Activated T-helper 17 cell treated with anti-CD3 and anti-CD28 coated beads, Interleukin-2, amount 50 U/mL, for 72 hours (primary cell): ENCODE measurements around the gene PSMB4. TPM values are rescaled to one million over a fixed set of nuclear protein-coding genes. Genes with fewer than 3 reads are reported as not detected.
"Not testable (repeated sequence)": the region's sequence is repeated elsewhere in the genome, so short reads cannot be mapped to it uniquely, and the experiment has no call there.

ENCODE experiments used
- ATAC-seq: fragments of 150-1000 bp; cut with Tn5 transposase; replicated peaks from 2 replicates; pipeline ENCODE4 v1.10.0; 2021; ENCODE audit warnings: mild to moderate bottlenecking, moderate library complexity
- H3K27ac Mint-ChIP-seq: one replicate; pipeline ENCODE4 v1.8.0; 2022; ENCODE audit warnings: mixed read lengths
- H3K27me3 Mint-ChIP-seq: one replicate; pipeline ENCODE4 v1.8.0; 2022; ENCODE audit warnings: mixed read lengths
- H3K36me3 Mint-ChIP-seq: one replicate; pipeline ENCODE4 v1.8.0; 2022; ENCODE audit warnings: low read depth, mild to moderate bottlenecking, mixed read lengths
- H3K4me1 Mint-ChIP-seq: one replicate; pipeline ENCODE4 v1.8.0; 2022; ENCODE audit warnings: mixed read lengths
- H3K4me3 Mint-ChIP-seq: one replicate; pipeline ENCODE4 v1.8.0; 2022; ENCODE audit warnings: mild to moderate bottlenecking, mixed read lengths
- H3K9me3 Mint-ChIP-seq: one replicate; pipeline ENCODE4 v1.8.0; 2022; ENCODE audit warnings: mixed read lengths
- total RNA-seq, 2 donors: library from RNA; stranded (reverse); gene quantifications; one replicate each; pipeline ENCODE4 v1.2.3, GENCODE V29; 2022

Gene PSMB4
- total RNA-seq: 100 to 1,000 TPM; 329 to 417 TPM

- H3K4me3 Mint-ChIP-seq: peak within 1 kb of the TSS; percentile 93
- ATAC-seq: peak; percentile 93
- no peaks in the 10 kb centered on the region for H3K9me3 Mint-ChIP-seq
- H3K36me3 Mint-ChIP-seq: peaks cover 57% of the 10 kb centered on the region
- H3K27ac Mint-ChIP-seq: peak within 1 kb of the TSS; percentile 99
- H3K27me3 Mint-ChIP-seq: no peaks in the 10 kb centered on the region
- H3K4me1 Mint-ChIP-seq: peaks cover 26% of the 10 kb centered on the region
Observed at GRCh38 chr1:151399324-151400171, at the start of gene PSMB4. TSS of gene PSMB4 (plus strand) at chr1:151399573. CDS start at chr1:151399588, 15 bp downstream.

- H3K27ac Mint-ChIP-seq, H3K4me3 Mint-ChIP-seq, H3K27me3 Mint-ChIP-seq, H3K9me3 Mint-ChIP-seq, ATAC-seq: not testable (repeated sequence)
- H3K4me1 Mint-ChIP-seq: peaks cover 20% of the 10 kb centered on the region
- peaks cover 18% of the 10 kb centered on the region for H3K36me3 Mint-ChIP-seq
Observed at GRCh38 chr1:151350323-151350722, 49.0 kb upstream of the PSMB4 start.

- Mint-ChIP-seq H3K4me3 (no peak overlapping the region), H3K27ac (no peak overlapping the region), H3K9me3 (no peaks in the 10 kb centered on the region), H3K36me3 (peaks cover 3% of the 10 kb centered on the region), H3K4me1 (peaks cover 5% of the 10 kb centered on the region), H3K27me3 (no peaks in the 10 kb centered on the region)
- ATAC-seq: no peak
Observed at GRCh38 chr1:151352021-151352718, 47.2 kb upstream of the PSMB4 start.

- H3K27me3 Mint-ChIP-seq: no peaks in the 10 kb centered on the region
- no peak overlapping the region for H3K27ac Mint-ChIP-seq
- H3K4me3 Mint-ChIP-seq: no peak overlapping the region
- H3K4me1 Mint-ChIP-seq: no peaks in the 10 kb centered on the region
- no peaks in the 10 kb centered on the region for H3K9me3 Mint-ChIP-seq
- ATAC-seq: no peak
- H3K36me3 Mint-ChIP-seq: no peaks in the 10 kb centered on the region
Observed at GRCh38 chr1:151356696-151357095, 42.7 kb upstream of the PSMB4 start.

- Mint-ChIP-seq H3K27ac (no peak overlapping the region), H3K36me3 (no peaks in the 10 kb centered on the region), H3K27me3 (no peaks in the 10 kb centered on the region), H3K4me1 (no peaks in the 10 kb centered on the region), H3K4me3 (no peak overlapping the region), H3K9me3 (no peaks in the 10 kb centered on the region)
- ATAC-seq: no peak
Observed at GRCh38 chr1:151361883-151362282, 37.5 kb upstream of the PSMB4 start.

- H3K36me3 Mint-ChIP-seq: no peaks in the 10 kb centered on the region
Observed at GRCh38 chr1:151362308-151363155, 36.8 kb upstream of the PSMB4 start.

GRCh38 chr1:151364996-151365395 lies 34.4 kb upstream of the PSMB4 start:
- Mint-ChIP-seq H3K36me3 (no peaks in the 10 kb centered on the region), H3K9me3 (no peaks in the 10 kb centered on the region), H3K4me3 (no peak overlapping the region), H3K4me1 (no peaks in the 10 kb centered on the region), H3K27me3 (no peaks in the 10 kb centered on the region), H3K27ac (no peak overlapping the region)
- ATAC-seq: no peak

More at GRCh38 chr1:151362308-151363155, 36.8 kb upstream of the PSMB4 start:
- H3K27ac Mint-ChIP-seq: no peak overlapping the region
- H3K9me3 Mint-ChIP-seq: no peaks in the 10 kb centered on the region
- no peaks in the 10 kb centered on the region for H3K27me3 Mint-ChIP-seq
- H3K4me1 Mint-ChIP-seq: no peaks in the 10 kb centered on the region
- H3K4me3 Mint-ChIP-seq: no peak overlapping the region
- ATAC-seq: no peak

GRCh38 chr1:151367658-151368392 lies 31.5 kb upstream of the PSMB4 start:
- Mint-ChIP-seq H3K27ac (no peak overlapping the region), H3K4me1 (no peaks in the 10 kb centered on the region)
- ATAC-seq: no peak

GRCh38 chr1:151368393-151369301 lies 30.7 kb upstream of the PSMB4 start:
- no peaks in the 10 kb centered on the region for H3K27me3 Mint-ChIP-seq

More at GRCh38 chr1:151367658-151368392, 31.5 kb upstream of the PSMB4 start:
- Mint-ChIP-seq H3K9me3 (no peaks in the 10 kb centered on the region), H3K4me3 (no peak overlapping the region), H3K36me3 (no peaks in the 10 kb centered on the region), H3K27me3 (no peaks in the 10 kb centered on the region)

GRCh38 chr1:151369302-151369610 lies 30.1 kb upstream of the PSMB4 start:
- Mint-ChIP-seq H3K27ac (no peak overlapping the region), H3K9me3 (no peaks in the 10 kb centered on the region), H3K4me3 (no peak overlapping the region), H3K27me3 (no peaks in the 10 kb centered on the region), H3K36me3 (no peaks in the 10 kb centered on the region), H3K4me1 (no peaks in the 10 kb centered on the region)
- ATAC-seq: no peak

More at GRCh38 chr1:151368393-151369301, 30.7 kb upstream of the PSMB4 start:
- H3K9me3 Mint-ChIP-seq: no peaks in the 10 kb centered on the region
- no peak overlapping the region for H3K4me3 Mint-ChIP-seq
- no peaks in the 10 kb centered on the region for H3K4me1 Mint-ChIP-seq
- H3K27ac Mint-ChIP-seq: no peak overlapping the region
- ATAC-seq: no peak
- no peaks in the 10 kb centered on the region for H3K36me3 Mint-ChIP-seq

- ATAC-seq: no peak
- Mint-ChIP-seq H3K36me3 (no peaks in the 10 kb centered on the region), H3K9me3 (no peaks in the 10 kb centered on the region), H3K4me3 (no peak overlapping the region), H3K27ac (no peak overlapping the region), H3K27me3 (no peaks in the 10 kb centered on the region), H3K4me1 (no peaks in the 10 kb centered on the region)
Observed at GRCh38 chr1:151369621-151370048, 29.7 kb upstream of the PSMB4 start.

- H3K4me3 Mint-ChIP-seq: no peak overlapping the region
- H3K9me3 Mint-ChIP-seq: no peaks in the 10 kb centered on the region
- H3K4me1 Mint-ChIP-seq: no peaks in the 10 kb centered on the region
- H3K27me3 Mint-ChIP-seq: no peaks in the 10 kb centered on the region
- no peak overlapping the region for H3K27ac Mint-ChIP-seq
- H3K36me3 Mint-ChIP-seq: no peaks in the 10 kb centered on the region
- no peak for ATAC-seq
Observed at GRCh38 chr1:151370211-151370911, 29.0 kb upstream of the PSMB4 start.
